Measurements from ENCODE around the gene MAGI2.
"Not testable (repeated sequence)": the region's sequence is repeated elsewhere in the genome, so short reads cannot be mapped to it uniquely, and the experiment has no call there.

Gene MAGI2

DNA sequence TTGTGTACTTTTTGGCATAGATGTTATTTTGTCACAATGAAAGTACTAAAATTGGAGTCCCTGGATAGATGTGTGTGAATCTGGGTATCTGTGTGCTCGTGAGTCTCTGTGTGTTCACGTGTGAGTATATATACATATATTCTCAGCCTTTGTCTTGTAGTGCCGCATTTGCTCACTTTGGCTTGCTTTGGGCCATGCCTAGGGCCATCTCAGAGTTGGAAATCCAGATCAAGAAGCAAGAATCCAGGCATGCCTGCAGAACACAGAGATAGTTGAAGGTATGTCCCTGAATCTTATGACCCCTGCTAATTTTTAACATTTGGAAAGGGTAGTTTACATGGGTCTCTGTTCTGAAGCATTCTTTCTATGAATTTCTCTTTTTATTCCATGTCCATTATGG lies 1446.2 kb downstream of the MAGI2 start:
- FAIRE-seq: no peak

- FAIRE-seq: no peak
Measured at GRCh38 chr7:78006063-78006755, 1447.3 kb downstream of the MAGI2 start.

- no peak for FAIRE-seq
Measured at GRCh38 chr7:78002715-78003114, 1450.8 kb downstream of the MAGI2 start.

DNA sequence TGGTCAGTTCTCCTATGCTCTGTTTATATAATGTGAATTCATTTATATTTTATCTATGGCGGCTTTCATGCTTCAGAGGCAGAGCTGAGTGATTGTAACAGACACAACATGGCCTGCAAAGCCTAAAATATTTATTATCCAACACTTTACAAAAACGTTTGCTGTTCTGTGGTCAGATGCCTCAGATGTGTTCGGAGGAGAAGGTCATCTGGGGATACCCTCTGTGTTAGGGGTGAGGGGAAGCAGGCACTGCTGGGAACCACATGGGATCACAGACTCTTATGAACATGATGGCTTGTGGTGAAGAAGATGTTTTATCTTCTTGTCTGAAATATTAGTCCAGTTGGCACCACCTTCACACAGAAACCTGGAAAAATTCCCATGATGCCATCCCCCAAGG lies 1451.4 kb downstream of the MAGI2 start:
- FAIRE-seq: no peak

DNA sequence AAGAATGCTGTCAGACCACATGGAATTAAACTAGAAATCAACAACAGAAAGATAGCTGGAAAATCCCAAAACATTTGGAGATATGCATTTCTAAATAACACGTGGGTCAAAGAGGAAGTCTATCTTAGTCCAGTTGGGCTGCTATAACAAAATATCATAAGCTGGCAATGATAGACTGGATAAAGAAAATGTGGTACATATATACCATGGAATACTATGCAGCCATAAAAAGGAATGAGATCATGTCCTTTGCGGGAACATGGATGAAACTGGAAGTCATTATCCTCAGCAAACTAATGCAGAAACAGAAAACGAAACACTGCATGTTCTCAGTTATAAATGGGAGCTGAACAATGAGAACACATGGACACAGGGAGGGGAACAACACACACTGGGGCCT lies 1454.3 kb downstream of the MAGI2 start:
- not testable (repeated sequence) for FAIRE-seq

DNA sequence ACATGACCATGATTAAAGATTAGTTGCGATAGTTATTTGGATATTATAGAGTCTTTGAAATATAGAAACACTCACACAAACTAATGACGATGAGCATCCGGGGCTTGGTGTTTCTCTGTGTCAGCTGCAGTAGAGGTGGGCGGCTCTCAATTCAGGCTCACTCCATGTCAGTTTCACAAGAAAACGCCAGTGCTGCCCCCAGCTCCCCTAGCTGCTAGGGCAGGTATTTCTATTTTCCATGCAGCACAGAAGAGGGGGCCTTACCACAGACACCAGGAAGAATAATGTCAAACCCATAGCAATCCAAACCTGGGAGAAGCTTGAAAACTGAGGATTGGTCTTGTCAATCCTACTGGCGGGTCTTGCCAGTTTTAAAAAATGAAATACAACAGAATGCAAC lies 1457.8 kb downstream of the MAGI2 start:
- no peak for FAIRE-seq

GRCh38 chr7:77993838-77994237 lies 1459.6 kb downstream of the MAGI2 start:
- no peak for FAIRE-seq

DNA sequence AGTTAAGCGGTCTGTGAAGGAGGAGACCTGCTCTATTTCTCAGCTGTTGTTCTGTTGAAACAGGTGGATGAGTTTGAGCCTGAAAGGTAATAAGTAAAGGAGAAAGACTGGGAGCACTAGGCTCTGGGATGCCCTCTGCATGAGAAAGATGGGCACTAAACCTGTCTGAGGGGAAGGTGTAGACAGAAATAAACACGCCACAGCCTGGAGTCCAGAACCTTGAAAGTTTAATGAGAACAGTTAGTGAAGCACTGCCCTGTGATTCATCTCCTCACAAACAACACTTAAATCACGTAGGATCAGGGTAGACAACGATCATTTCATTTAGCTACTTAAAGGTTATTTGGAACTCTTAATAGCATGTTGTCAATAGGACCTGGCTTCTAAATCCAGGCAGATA lies 1461.8 kb downstream of the MAGI2 start:
- no peak for FAIRE-seq

DNA sequence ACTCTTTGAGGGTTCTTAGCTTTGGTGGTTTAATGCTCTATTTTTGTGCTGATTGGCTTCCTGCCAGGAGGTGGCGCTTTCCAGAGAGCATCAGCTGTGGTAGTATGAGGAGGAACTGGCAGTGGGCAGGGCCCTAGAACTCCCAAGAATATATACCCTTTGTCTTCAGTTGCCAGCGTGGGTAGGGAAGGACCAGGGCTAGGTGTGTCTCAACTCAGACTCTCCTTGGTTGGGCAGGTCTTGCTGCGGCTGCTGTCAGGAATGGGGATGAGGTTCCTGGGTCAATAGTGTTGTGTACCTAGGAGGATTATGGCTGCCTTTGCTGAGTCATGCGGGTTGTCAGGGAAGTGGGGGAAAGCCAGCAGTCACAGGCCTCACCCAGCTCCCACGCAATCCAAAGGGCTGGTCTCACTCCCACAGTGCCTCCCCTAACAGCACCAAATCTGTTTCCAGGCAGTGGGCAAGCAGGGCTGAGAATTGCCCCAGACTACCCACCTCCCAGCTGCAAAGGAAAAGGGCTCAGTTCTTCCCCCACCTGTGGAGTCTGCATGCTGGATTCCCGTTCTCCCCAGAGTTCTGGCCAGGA lies 1463.4 kb downstream of the MAGI2 start:
- no peak for FAIRE-seq

- FAIRE-seq: no peak
Measured at GRCh38 chr7:77985974-77986339, 1467.5 kb downstream of the MAGI2 start.

GRCh38 chr7:77985232-77985973 lies 1468.1 kb downstream of the MAGI2 start:
- FAIRE-seq: no peak

DNA sequence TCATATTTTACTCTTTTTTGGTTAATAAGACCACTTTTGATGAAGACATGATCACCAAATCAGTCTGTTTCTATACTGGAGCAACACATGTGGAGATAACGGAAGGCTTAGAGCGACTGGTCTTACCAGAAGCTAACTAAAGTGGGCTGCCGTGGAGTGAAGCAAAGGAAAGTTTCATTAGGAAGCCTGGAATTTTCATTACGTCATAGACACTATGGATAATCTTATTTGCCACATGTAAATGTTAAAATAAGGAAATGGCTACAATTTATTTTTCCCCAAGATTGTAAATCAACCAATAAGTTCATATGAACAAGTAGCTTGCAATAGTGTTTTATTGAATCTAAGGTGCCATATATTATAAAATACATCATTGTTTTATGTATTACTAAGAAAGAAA lies 1469.5 kb downstream of the MAGI2 start:
- no peak for FAIRE-seq

- FAIRE-seq: no peak
Measured at GRCh38 chr7:77982926-77983550, 1470.4 kb downstream of the MAGI2 start.

GRCh38 chr7:77980087-77980713 lies 1473.3 kb downstream of the MAGI2 start:
- FAIRE-seq: no peak

- no peak for FAIRE-seq
Measured at GRCh38 chr7:77979219-77979618, 1474.2 kb downstream of the MAGI2 start.

DNA sequence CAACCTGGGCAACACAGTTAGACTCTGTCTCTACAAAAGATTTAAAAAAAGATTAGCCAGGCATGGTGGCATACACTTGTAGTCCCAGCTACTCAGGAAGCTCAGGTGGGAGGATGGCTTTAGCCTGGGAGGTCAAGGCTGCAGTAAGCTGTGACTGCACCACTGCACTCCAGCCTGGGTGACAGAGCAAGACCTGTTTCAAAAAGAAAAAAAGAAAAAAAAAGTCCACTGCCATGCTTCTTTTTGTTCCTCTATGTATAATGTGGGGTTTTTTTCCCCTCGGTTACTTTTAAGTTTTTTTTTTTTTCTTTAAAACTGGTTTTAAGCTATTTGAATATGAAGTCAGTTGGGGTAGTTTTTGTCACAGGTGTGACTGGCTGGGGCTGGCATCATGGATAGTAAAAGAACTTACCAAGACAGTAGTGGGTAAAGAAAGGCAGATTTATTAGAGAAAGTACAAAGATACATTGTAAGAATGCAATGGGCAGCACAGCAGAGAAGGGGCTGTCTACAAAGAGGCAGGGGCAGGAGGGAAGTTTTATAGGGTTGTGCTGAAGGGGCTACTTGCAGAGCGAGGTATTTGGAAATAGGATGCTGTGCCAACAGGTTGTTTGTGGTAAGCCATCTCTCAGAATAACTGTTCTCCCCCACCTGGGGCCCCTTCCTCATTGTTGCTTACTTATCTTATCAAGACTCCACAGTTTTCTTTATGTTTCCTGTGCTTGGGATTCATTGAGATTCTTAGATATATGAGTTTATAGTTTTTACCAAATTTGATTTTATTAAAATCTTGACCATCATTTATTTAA lies 1477.6 kb downstream of the MAGI2 start:
- FAIRE-seq: no peak

GRCh38 chr7:77971726-77972125 lies 1481.7 kb downstream of the MAGI2 start:
- FAIRE-seq: no peak

GRCh38 chr7:77967429-77967828 lies 1486.0 kb downstream of the MAGI2 start:
- no peak for FAIRE-seq

Measured in colon (tissue), 2 donors.